Measurements from ENCODE around the gene TPM1. TPM values are rescaled to one million over a fixed set of nuclear protein-coding genes. Genes with fewer than 3 reads are reported as not detected.

TPM1 gene
- total and polyA plus RNA-seq, 9 of the 15 experiments (the other 6 are each of a cell fraction or from before 2014, with no cell fraction given) = 8.1 to 53.9 (median 43.1) TPM

GRCh38 chr15:63045465-63045840 is 2.9 kb downstream of the TPM1 start (continued):
- TF ChIP-seq, protein P1, sequence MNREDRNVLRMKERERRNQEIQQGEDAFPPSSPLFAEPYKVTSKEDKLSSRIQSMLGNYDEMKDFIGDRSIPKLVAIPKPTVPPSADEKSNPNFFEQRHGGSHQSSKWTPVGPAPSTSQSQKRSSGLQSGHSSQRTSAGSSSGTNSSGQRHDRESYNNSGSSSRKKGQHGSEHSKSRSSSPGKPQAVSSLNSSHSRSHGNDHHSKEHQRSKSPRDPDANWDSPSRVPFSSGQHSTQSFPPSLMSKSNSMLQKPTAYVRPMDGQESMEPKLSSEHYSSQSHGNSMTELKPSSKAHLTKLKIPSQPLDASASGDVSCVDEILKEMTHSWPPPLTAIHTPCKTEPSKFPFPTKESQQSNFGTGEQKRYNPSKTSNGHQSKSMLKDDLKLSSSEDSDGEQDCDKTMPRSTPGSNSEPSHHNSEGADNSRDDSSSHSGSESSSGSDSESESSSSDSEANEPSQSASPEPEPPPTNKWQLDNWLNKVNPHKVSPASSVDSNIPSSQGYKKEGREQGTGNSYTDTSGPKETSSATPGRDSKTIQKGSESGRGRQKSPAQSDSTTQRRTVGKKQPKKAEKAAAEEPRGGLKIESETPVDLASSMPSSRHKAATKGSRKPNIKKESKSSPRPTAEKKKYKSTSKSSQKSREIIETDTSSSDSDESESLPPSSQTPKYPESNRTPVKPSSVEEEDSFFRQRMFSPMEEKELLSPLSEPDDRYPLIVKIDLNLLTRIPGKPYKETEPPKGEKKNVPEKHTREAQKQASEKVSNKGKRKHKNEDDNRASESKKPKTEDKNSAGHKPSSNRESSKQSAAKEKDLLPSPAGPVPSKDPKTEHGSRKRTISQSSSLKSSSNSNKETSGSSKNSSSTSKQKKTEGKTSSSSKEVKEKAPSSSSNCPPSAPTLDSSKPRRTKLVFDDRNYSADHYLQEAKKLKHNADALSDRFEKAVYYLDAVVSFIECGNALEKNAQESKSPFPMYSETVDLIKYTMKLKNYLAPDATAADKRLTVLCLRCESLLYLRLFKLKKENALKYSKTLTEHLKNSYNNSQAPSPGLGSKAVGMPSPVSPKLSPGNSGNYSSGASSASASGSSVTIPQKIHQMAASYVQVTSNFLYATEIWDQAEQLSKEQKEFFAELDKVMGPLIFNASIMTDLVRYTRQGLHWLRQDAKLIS (CRISPR knock-in tag; IDR thresholded peaks at IDR 0.05) = no peak

DNA sequence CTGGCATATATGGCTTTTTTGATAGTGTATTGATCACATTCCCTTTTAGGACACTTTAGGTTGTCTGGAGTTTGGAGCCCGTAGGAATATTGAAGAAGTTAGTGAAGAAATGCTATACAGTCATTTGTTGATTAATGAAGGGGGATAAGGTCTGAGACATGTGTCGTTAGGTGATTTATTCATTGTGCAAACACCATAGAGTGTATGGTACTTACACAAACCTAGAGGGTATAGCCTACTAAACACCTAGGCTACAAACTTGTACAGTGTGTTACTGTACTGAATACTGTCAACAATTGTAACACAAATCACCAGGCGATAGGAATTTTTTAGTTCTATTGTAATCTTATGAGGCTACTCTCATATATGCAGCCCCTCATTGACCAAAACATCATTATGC is 3.3 kb downstream of the TPM1 start:
- BruUV-seq (replicated peaks) = no TSS peak
- H3K27ac ChIP-seq (ENCODE audit: extremely low read depth, low read depth, low read length) = no peak overlapping the region
- TF ChIP-seq E2F8 (IDR thresholded peaks at IDR 0.05; ENCODE audit: low read depth, partially characterized antibody) (no peak), KHSRP (IDR thresholded peaks at IDR 0.05) (no peak), ZNF764 (CRISPR knock-in tag; IDR thresholded peaks at IDR 0.05; ENCODE audit: low read depth) (no peak), WHSC1 (IDR thresholded peaks at IDR 0.05; ENCODE audit: low read length) (no peak), ZNF282 (CRISPR knock-in tag; IDR thresholded peaks at IDR 0.05) (no peak), CBFA2T3 (IDR thresholded peaks at IDR 0.05) (no peak), SIN3B (IDR thresholded peaks at IDR 0.05; ENCODE audit: low read depth) (no peak), LCOR (CRISPR knock-in tag; IDR thresholded peaks at IDR 0.05) (no peak), CEBPG (CRISPR knock-in tag; IDR thresholded peaks at IDR 0.05) (no peak), CEBPG (tag; conservative IDR thresholded peaks at IDR 0.05 in 1 of 2, IDR thresholded peaks at IDR 0.05 in 1 of 2) (no peak), MECOM (CRISPR knock-in tag; IDR thresholded peaks at IDR 0.05) (no peak), ZNF175 (CRISPR knock-in tag; IDR thresholded peaks at IDR 0.05; ENCODE audit: low read depth) (no peak), HDAC6 (IDR thresholded peaks at IDR 0.05; ENCODE audit: low read depth, low read length) (no peak)
- TF ChIP-seq, protein P2, sequence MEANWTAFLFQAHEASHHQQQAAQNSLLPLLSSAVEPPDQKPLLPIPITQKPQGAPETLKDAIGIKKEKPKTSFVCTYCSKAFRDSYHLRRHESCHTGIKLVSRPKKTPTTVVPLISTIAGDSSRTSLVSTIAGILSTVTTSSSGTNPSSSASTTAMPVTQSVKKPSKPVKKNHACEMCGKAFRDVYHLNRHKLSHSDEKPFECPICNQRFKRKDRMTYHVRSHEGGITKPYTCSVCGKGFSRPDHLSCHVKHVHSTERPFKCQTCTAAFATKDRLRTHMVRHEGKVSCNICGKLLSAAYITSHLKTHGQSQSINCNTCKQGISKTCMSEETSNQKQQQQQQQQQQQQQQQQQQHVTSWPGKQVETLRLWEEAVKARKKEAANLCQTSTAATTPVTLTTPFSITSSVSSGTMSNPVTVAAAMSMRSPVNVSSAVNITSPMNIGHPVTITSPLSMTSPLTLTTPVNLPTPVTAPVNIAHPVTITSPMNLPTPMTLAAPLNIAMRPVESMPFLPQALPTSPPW (CRISPR knock-in tag; IDR thresholded peaks at IDR 0.05) = no peak

More for the DNA sequence above, 3.3 kb downstream of the TPM1 start:
- in situ Hi-C loops (cut with MboI) (loop anchor here (5.0 kb wide), 1 partner anchor 36 kb away; no protein-coding TSS in a partner anchor), intact Hi-C loops (cut with micrococcal nuclease) (loop anchor here (5.0 kb wide), 3 partner anchors 199 to 361 kb away; no protein-coding TSS in a partner anchor)
- H4K20me1 ChIP-seq (replicated peaks; ENCODE audit: control insufficient read depth, insufficient read depth, low read length) = no peaks in the 10 kb centered on the region
- no peak overlapping the region for H2AFZ ChIP-seq (ENCODE audit: low read depth, low read length)
- no peaks in the 10 kb centered on the region for H3K9me3 ChIP-seq (replicated peaks; ENCODE audit: control insufficient read depth, insufficient read depth, low read depth, low read length)
- ATAC-seq (no peak), DNase-seq (ENCODE audit: extremely low read depth in 1 of 4, low spot score in 3 of 4) (no peak), FAIRE-seq (no peak)
- H3K27me3 ChIP-seq (ENCODE audit: control insufficient read depth in 2 of 2, insufficient read depth in 2 of 2, low read length in 2 of 2) = peaks cover 39 to 51% of the 10 kb centered on the region in 2 experiments
- WGBS (ENCODE audit: insufficient coverage, low coverage, missing lambda C conversion rate) = 15% methylated on average over 3 of the region's 3 CpGs
- H3K79me2 ChIP-seq (ENCODE audit: control insufficient read depth, insufficient read depth, low read length) = peaks cover 25% of the 10 kb centered on the region
- no peak overlapping the region for H3K9ac ChIP-seq (ENCODE audit: insufficient read depth in 1 of 2, low read depth in 2 of 2, low read length in 2 of 2)
- H3K4me3 ChIP-seq = no peak overlapping the region
- peaks cover 18 to 28% of the 10 kb centered on the region in 2 experiments; a peak in 4 of 5 replicates for H3K4me1 ChIP-seq (replicated peaks in 1 of 2; ENCODE audit: control insufficient read depth in 2 of 2, insufficient read depth in 2 of 2, low read length in 2 of 2)
- no peaks in the 10 kb centered on the region for H3K36me3 ChIP-seq (ENCODE audit: control insufficient read depth, insufficient read depth, low read length)
- H3K4me2 ChIP-seq (ENCODE audit: insufficient read depth, low read length) = no peak overlapping the region
- H3K9me1 ChIP-seq (ENCODE audit: control insufficient read depth, insufficient read depth, low read length) = no peaks in the 10 kb centered on the region
- ChIA-PET POLR2A (no interaction called here), CTCF (ENCODE audit: low intra/inter-chr PET ratio) (interaction anchor here (1.0 kb wide), 1 partner anchor 48 kb away, joined by 5 read pairs; no protein-coding TSS in a partner anchor)
